Erythroblast (primary cell): Measurements from ENCODE around the gene ZFHX3.

ENCODE experiments used
- GATA1 ChIP-seq: IDR thresholded peaks from 2 replicates; pipeline ENCODE4 v1.6.1; 2011; ENCODE audit warnings: low read depth, mild to moderate bottlenecking, control low read depth, low read length, moderate library complexity
- POLR2A ChIP-seq: IDR thresholded peaks from 2 replicates; pipeline ENCODE4 v1.6.1; 2011; ENCODE audit warnings: mild to moderate bottlenecking, low read length

DNA sequence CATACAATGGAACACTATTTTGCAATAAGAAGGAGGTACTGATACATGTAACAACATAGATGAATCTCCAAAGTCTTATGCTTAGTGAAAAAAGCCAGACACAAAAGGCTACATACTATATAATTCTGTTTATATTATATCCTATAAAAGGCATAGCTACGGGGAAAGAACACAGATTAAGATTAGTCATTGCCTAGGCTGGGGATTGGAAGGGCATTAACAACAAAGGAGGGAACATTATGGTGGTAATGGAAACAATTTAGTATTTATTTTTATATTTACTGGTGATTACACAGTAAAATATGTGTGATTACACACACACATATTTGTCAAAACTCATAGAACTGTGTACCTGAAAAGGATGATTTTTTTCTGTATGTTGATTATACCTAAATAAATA is 278.1 kb downstream of the ZFHX3 start:
- no peak for TF ChIP-seq POLR2A
- no peak for TF ChIP-seq GATA1
